ENCODE results near the gene CHAC1.

Gene CHAC1

DNA sequence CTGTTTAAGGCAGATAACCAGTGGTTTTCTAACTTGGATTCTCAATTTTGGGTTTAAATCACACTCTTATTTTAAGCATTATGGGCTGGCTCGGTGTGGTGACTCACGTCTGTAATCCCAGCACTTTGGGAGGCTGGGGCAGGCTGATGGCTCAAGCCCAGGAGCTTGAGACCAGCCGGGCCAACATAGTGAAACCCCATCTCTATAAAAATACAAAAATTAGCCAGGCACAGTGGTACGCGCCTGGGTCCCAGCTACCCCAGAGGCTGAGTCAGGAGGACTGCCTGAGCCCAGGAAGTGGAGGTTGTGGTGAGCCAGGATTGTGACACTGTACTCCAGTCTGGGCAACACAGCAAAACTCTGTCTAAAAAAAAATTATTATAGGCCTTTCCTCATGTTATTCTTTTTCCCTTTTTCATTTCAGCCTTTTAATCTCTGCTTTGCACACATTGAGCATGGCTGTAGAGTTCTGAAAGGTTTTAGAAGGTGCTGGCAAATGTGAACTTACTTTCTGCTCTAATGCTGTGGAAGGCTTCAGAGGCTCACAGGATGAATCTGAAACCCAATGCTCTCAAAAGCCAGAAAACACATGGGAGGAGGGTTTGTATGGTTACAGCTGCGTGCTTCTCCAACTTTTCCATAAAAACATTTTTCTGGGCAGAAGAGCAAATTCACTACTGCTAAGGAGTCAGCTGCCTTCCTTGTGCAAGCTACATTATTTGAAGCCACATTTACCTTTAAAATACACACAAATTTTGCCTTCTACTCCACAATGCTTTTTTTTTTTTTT is 32.5 kb downstream of the CHAC1 start:
- no peak overlapping the region for H3K9ac ChIP-seq (ENCODE audit: low read depth, low read length, poor library complexity, severe bottlenecking)

GRCh38 chr15:40986820-40987219 is 33.5 kb downstream of the CHAC1 start:
- no peak overlapping the region for H3K9ac ChIP-seq (ENCODE audit: low read depth, low read length, poor library complexity, severe bottlenecking)
- H3K9me2 ChIP-seq (replicated peaks; ENCODE audit: low read depth, low read length) = no peaks in the 10 kb centered on the region
- peaks cover 83% of the 10 kb centered on the region for H3K36me3 ChIP-seq (ENCODE audit: insufficient read depth, low read length)
- H3K4me2 ChIP-seq (ENCODE audit: low read depth, low read length, poor library complexity, severe bottlenecking) = no peak overlapping the region
- TF ChIP-seq, protein P1, sequence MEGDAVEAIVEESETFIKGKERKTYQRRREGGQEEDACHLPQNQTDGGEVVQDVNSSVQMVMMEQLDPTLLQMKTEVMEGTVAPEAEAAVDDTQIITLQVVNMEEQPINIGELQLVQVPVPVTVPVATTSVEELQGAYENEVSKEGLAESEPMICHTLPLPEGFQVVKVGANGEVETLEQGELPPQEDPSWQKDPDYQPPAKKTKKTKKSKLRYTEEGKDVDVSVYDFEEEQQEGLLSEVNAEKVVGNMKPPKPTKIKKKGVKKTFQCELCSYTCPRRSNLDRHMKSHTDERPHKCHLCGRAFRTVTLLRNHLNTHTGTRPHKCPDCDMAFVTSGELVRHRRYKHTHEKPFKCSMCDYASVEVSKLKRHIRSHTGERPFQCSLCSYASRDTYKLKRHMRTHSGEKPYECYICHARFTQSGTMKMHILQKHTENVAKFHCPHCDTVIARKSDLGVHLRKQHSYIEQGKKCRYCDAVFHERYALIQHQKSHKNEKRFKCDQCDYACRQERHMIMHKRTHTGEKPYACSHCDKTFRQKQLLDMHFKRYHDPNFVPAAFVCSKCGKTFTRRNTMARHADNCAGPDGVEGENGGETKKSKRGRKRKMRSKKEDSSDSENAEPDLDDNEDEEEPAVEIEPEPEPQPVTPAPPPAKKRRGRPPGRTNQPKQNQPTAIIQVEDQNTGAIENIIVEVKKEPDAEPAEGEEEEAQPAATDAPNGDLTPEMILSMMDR (conservative IDR thresholded peaks at IDR 0.05; ENCODE audit: low read length) = no peak
- no peak for TF ChIP-seq EZH2phosphoT487 (IDR thresholded peaks at IDR 0.05; ENCODE audit: borderline replicate concordance)
- H3K79me2 ChIP-seq (ENCODE audit: insufficient read depth, low read length) = no peaks in the 10 kb centered on the region
- no peaks in the 10 kb centered on the region for H3F3A ChIP-seq (ENCODE audit: low read depth)
- H3K4me1 ChIP-seq (ENCODE audit: insufficient read depth, low read length, poor library complexity, severe bottlenecking) = no peaks in the 10 kb centered on the region
- no peaks in the 10 kb centered on the region for H4K20me1 ChIP-seq (ENCODE audit: insufficient read depth, low read length, poor library complexity, severe bottlenecking)
- H3K4me3 ChIP-seq (ENCODE audit: low read length, poor library complexity, severe bottlenecking) = no peak overlapping the region
- H3K27me3 ChIP-seq (ENCODE audit: insufficient read depth, low read length, poor library complexity, severe bottlenecking) = no peaks in the 10 kb centered on the region
- no peak overlapping the region for H2AFZ ChIP-seq (ENCODE audit: low read length)
- no peaks in the 10 kb centered on the region for H3K9me3 ChIP-seq (ENCODE audit: insufficient read depth, low read depth, low read length)

More for the DNA sequence above, 32.5 kb downstream of the CHAC1 start:
- Histone ChIP-seq H3F3A (ENCODE audit: low read depth) (no peaks in the 10 kb centered on the region), H2AFZ (ENCODE audit: low read length) (no peak overlapping the region), H4K20me1 (ENCODE audit: insufficient read depth, low read length, poor library complexity, severe bottlenecking) (no peaks in the 10 kb centered on the region), H3K9me2 (replicated peaks; ENCODE audit: low read depth, low read length) (no peaks in the 10 kb centered on the region), H3K9me3 (ENCODE audit: insufficient read depth, low read depth, low read length) (no peaks in the 10 kb centered on the region), H3K4me3 (ENCODE audit: low read length, poor library complexity, severe bottlenecking) (no peak overlapping the region), H3K27me3 (ENCODE audit: insufficient read depth, low read length, poor library complexity, severe bottlenecking) (no peaks in the 10 kb centered on the region), H3K4me2 (ENCODE audit: low read depth, low read length, poor library complexity, severe bottlenecking) (no peak overlapping the region), H3K36me3 (ENCODE audit: insufficient read depth, low read length) (peaks cover 86% of the 10 kb centered on the region), H3K79me2 (ENCODE audit: insufficient read depth, low read length) (no peaks in the 10 kb centered on the region), H3K4me1 (ENCODE audit: insufficient read depth, low read length, poor library complexity, severe bottlenecking) (no peaks in the 10 kb centered on the region)
- TF ChIP-seq, protein P1 (conservative IDR thresholded peaks at IDR 0.05; ENCODE audit: low read length) = no peak
- no peak for TF ChIP-seq EZH2phosphoT487 (IDR thresholded peaks at IDR 0.05; ENCODE audit: borderline replicate concordance)

DNA sequence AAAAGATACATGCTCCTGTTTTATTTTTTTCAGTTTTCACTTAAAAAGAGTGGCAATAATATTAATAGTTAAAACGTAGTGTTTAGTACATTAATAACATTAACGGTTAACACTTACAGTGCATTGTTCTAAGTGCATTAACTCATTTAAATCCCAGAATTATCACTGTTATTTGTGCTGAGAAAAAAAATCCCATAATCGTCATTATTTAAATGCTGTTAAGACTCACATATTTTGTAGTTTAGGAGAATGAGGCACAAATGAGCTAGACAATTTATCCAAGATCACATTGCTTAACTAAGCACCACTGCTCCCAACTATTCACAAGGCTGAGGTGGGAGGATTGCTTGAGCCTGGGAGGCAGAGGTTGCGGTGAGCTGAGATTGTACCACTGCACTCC is 34.9 kb downstream of the CHAC1 start:
- no peaks in the 10 kb centered on the region for H3K79me2 ChIP-seq (ENCODE audit: insufficient read depth, low read length)
- no peak overlapping the region for H3K4me2 ChIP-seq (ENCODE audit: low read depth, low read length, poor library complexity, severe bottlenecking)
- no peaks in the 10 kb centered on the region for H3F3A ChIP-seq (ENCODE audit: low read depth)
- no peaks in the 10 kb centered on the region for H3K4me1 ChIP-seq (ENCODE audit: insufficient read depth, low read length, poor library complexity, severe bottlenecking)
- no peaks in the 10 kb centered on the region for H3K27me3 ChIP-seq (ENCODE audit: insufficient read depth, low read length, poor library complexity, severe bottlenecking)
- TF ChIP-seq, protein P1 (conservative IDR thresholded peaks at IDR 0.05; ENCODE audit: low read length) = no peak
- TF ChIP-seq EZH2phosphoT487 (IDR thresholded peaks at IDR 0.05; ENCODE audit: borderline replicate concordance) = no peak
- H3K4me3 ChIP-seq (ENCODE audit: low read length, poor library complexity, severe bottlenecking) = no peak overlapping the region
- no peaks in the 10 kb centered on the region for H3K9me2 ChIP-seq (replicated peaks; ENCODE audit: low read depth, low read length)
- no peaks in the 10 kb centered on the region for H3K9me3 ChIP-seq (ENCODE audit: insufficient read depth, low read depth, low read length)
- H4K20me1 ChIP-seq (ENCODE audit: insufficient read depth, low read length, poor library complexity, severe bottlenecking) = no peaks in the 10 kb centered on the region
- peaks cover 77% of the 10 kb centered on the region for H3K36me3 ChIP-seq (ENCODE audit: insufficient read depth, low read length)
- no peak overlapping the region for H3K9ac ChIP-seq (ENCODE audit: low read depth, low read length, poor library complexity, severe bottlenecking)
- H2AFZ ChIP-seq (ENCODE audit: low read length) = no peak overlapping the region
